MM.1S (cell line): ENCODE data around the gene CCDC85B.
A peak's percentile ranks its signal among the peaks of the same experiment; 100 is the strongest.

Source experiments
- DNase-seq: peaks from one replicate; pipeline ENCODE4 v3.0.0-alpha.2; 2015
- H2AFZ ChIP-seq: fragments of 300-600 bp; sonication (generic); 2 replicates; pipeline ENCODE4 v1.6.0; 2016; ENCODE audit warnings: antibody characterized with exemption, low read length
- H3F3A ChIP-seq: fragments of 300-600 bp; sonication (generic); 2 replicates; pipeline ENCODE4 v1.6.1; 2016; ENCODE audit warnings: mild to moderate bottlenecking, antibody characterized with exemption, low read length, moderate library complexity, mixed read lengths; ENCODE audit not compliant: insufficient read depth
- H3K27ac ChIP-seq: fragments of 300-600 bp; sonication (generic); 2 replicates; pipeline ENCODE4 v1.5.1; 2016; ENCODE audit warnings: mild to moderate bottlenecking, low read length
- H3K27me3 ChIP-seq: fragments of 300-600 bp; sonication (generic); replicated peaks from 2 replicates; pipeline ENCODE4 v1.6.0; 2016; ENCODE audit warnings: low read length; ENCODE audit not compliant: insufficient read depth
- H3K36me3 ChIP-seq: fragments of 300-600 bp; sonication (generic); replicated peaks from 2 replicates; pipeline ENCODE4 v1.6.1; 2016; ENCODE audit warnings: mild to moderate bottlenecking, low read length, mixed read lengths; ENCODE audit not compliant: insufficient read depth
- H3K4me1 ChIP-seq: fragments of 300-600 bp; sonication (generic); 2 replicates; pipeline ENCODE4 v1.6.1; 2016; ENCODE audit warnings: low read length, mixed read lengths
- H3K4me2 ChIP-seq: fragments of 300-600 bp; sonication (generic); 2 replicates; pipeline ENCODE4 v1.6.0; 2016; ENCODE audit warnings: low read depth, low read length
- H3K4me3 ChIP-seq: fragments of 300-600 bp; sonication (generic); 2 replicates; pipeline ENCODE4 v1.5.1; 2016; ENCODE audit warnings: low read length, mixed read lengths
- H3K79me2 ChIP-seq: fragments of 300-600 bp; sonication (generic); 2 replicates; pipeline ENCODE4 v1.6.1; 2016; ENCODE audit warnings: mixed run types, low read length, mixed read lengths
- H3K9ac ChIP-seq: fragments of 300-600 bp; sonication (generic); 2 replicates; pipeline ENCODE4 v1.6.1; 2016; ENCODE audit warnings: low read length, mixed read lengths
- H3K9me2 ChIP-seq: fragments of 300-600 bp; sonication (generic); replicated peaks from 2 replicates; pipeline ENCODE4 v1.6.1; 2016; ENCODE audit warnings: mild to moderate bottlenecking, low read length, mixed read lengths; ENCODE audit not compliant: insufficient read depth
- H3K9me3 ChIP-seq: fragments of 300-600 bp; sonication (generic); replicated peaks from 2 replicates; pipeline ENCODE4 v1.6.1; 2016; ENCODE audit warnings: mild to moderate bottlenecking, low read length, mixed read lengths; ENCODE audit not compliant: insufficient read depth
- H4K20me1 ChIP-seq: fragments of 300-600 bp; sonication (generic); 2 replicates; pipeline ENCODE4 v1.6.1; 2016; ENCODE audit warnings: mild to moderate bottlenecking, low read length, moderate library complexity, mixed read lengths; ENCODE audit not compliant: insufficient read depth
- EZH2 ChIP-seq: fragments of 300-600 bp; sonication (generic); optimal IDR thresholded peaks from 2 replicates; pipeline ENCODE3; 2017; ENCODE audit warnings: low read depth, mild to moderate bottlenecking, antibody characterized with exemption, low read length, mixed read lengths
- EZH2phosphoT487 ChIP-seq: fragments of 300-600 bp; sonication (generic); IDR thresholded peaks from 2 replicates; pipeline ENCODE4 v1.6.1; 2018; ENCODE audit warnings: antibody characterized with exemption, low read length
- TF ChIP-seq, protein P1 (sequence below): fragments of 300-600 bp; sonication (generic); IDR thresholded peaks from 2 replicates; pipeline ENCODE4 v1.5.1; 2016; ENCODE audit warnings: antibody characterized with exemption, low read length, mixed read lengths

The CCDC85B gene

DNA sequence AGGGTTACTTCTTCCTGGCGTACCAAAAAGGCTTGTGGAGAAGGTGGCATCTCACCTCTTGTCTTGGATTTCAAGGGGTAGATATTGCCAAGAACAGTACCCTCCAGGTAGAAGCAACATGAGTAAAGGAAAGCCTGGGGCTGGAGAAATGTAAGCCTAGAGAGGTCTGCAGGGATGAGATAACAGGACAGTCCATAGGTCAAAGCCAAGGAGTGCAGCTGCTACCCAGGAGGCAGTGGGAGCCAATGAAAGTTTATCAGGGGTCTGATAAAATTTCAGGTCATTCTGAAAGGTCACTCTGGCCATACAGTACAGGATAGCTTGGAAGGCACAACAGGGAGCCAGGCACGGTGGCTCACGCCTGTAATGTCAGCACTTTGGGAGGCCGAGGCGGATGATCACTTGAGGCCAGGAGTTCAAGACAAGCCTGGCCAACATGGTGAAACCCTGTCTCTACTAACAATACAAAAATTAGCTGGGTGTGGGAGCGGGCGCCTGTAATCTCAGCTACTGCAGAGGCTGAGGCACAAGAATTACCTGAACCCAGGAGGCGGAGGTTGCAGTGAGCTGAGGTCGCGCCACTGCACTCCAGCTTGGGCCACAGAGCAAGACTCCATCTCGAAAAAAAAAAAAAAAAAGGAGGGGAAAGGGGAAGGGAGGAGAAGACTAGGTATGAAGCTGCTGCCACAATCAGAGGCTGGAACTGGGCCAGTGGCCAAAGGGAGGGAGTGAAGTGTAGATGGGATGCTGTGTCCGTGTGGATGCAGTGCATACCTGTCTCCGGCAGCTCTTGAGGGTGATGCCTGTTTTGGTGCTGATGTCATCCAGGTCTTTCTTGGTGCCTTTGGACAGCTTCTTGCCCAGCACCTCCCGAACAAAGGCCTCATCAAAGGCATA, 3.4 kb upstream of the CCDC85B start:
- peak overlapping the region; percentile 96; the same call in 1 of the 2 replicates for H2AFZ ChIP-seq
- TF ChIP-seq EZH2phosphoT487 (no peak), EZH2 (no peak)
- TF ChIP-seq, protein P1, sequence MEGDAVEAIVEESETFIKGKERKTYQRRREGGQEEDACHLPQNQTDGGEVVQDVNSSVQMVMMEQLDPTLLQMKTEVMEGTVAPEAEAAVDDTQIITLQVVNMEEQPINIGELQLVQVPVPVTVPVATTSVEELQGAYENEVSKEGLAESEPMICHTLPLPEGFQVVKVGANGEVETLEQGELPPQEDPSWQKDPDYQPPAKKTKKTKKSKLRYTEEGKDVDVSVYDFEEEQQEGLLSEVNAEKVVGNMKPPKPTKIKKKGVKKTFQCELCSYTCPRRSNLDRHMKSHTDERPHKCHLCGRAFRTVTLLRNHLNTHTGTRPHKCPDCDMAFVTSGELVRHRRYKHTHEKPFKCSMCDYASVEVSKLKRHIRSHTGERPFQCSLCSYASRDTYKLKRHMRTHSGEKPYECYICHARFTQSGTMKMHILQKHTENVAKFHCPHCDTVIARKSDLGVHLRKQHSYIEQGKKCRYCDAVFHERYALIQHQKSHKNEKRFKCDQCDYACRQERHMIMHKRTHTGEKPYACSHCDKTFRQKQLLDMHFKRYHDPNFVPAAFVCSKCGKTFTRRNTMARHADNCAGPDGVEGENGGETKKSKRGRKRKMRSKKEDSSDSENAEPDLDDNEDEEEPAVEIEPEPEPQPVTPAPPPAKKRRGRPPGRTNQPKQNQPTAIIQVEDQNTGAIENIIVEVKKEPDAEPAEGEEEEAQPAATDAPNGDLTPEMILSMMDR, result no peak
- no peaks in the 10 kb centered on the region for H3K9me3 ChIP-seq
- H3K4me1 ChIP-seq, result peaks cover 32% of the 10 kb centered on the region
- no peaks in the 10 kb centered on the region for H3K27me3 ChIP-seq
- H3K4me3 ChIP-seq, result peak overlapping the region; percentile 98
- peaks cover 41% of the 10 kb centered on the region for H3K79me2 ChIP-seq
- peaks cover 8% of the 10 kb centered on the region for H3K36me3 ChIP-seq
- H3K4me2 ChIP-seq, result peak overlapping the region; percentile 100
- no peaks in the 10 kb centered on the region for H3K9me2 ChIP-seq
- peaks cover 23% of the 10 kb centered on the region for H3F3A ChIP-seq
- DNase-seq, result no peak
- no peaks in the 10 kb centered on the region for H4K20me1 ChIP-seq
- peak overlapping the region; percentile 63; the same call in 1 of the 2 replicates for H3K9ac ChIP-seq
- peak overlapping the region; percentile 27; the same call in 1 of the 2 replicates for H3K27ac ChIP-seq

DNA sequence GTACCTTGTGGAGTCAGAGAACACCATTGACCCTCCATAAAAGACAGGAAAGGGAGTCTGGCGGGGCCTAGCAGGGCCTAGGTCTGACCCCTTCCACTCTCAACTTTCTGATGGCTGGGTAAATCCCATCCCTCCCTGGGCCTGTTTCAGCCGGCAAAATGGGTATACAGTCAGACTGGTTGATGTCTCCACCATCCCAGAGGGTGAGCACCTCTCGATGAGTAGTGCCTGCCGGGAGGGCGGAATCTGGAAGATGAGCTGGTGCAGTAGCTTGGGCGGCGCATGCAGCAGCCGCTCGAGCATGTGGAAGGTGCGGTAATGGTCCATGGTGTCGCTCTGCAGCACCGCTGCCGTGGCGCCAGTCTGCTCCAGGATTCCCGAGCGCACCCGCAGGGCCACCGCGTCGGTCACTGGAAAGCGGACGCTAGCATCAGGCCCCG, 2.7 kb upstream of the CCDC85B start:
- H3K9ac ChIP-seq, result peak overlapping the region; percentile 63; the same call in 1 of the 2 replicates
- H3K9me2 ChIP-seq, result no peaks in the 10 kb centered on the region
- TF ChIP-seq EZH2 (no peak), EZH2phosphoT487 (no peak)
- TF ChIP-seq, protein P1, result no peak
- DNase-seq, result peak; percentile 38
- peaks cover 34% of the 10 kb centered on the region for H3K4me1 ChIP-seq
- H3K4me3 ChIP-seq, result peak overlapping the region; percentile 98
- H3K27me3 ChIP-seq, result no peaks in the 10 kb centered on the region
- H3K27ac ChIP-seq, result peak overlapping the region; percentile 27; the same call in 1 of the 2 replicates
- no peaks in the 10 kb centered on the region for H3K9me3 ChIP-seq
- no peaks in the 10 kb centered on the region for H4K20me1 ChIP-seq
- H3K79me2 ChIP-seq, result peaks cover 41% of the 10 kb centered on the region
- H3K4me2 ChIP-seq, result peak overlapping the region; percentile 100
- peaks cover 8% of the 10 kb centered on the region for H3K36me3 ChIP-seq
- H3F3A ChIP-seq, result peaks cover 23% of the 10 kb centered on the region
- H2AFZ ChIP-seq, result peak overlapping the region; percentile 96

DNA sequence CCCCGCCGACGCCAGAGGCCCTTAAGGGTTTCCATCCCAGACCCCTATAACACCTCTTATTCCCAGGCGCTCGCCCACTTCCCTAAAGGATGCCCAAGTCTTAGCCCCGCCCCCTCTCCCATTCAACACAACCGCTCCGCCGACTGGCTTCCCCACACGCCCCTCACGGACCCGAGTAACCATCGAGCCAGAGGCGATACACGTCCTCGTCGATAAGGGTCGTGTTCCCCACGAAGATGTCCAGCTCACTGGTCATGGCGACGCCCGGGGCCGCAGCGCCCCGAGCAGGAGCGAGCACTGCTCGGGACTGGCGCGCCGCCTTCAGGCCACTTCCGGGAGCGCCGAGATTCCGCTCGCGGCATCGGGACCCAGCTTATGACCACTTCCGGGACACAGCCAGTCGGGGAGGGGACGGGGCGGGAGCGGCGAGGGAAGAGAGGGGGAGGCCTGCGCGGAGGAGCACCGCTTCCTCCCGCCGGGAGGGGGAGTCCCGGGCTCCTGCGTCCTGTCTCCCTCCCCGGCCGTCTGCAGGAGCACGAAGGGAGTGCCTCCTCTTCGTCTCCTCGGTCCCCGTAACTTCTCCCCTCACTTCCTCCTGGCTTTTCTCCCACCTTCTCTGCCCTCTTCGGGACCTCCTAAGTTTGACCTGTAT, 2.2 kb upstream of the CCDC85B start, which contains the start of gene FIBP:
TSS of gene FIBP (minus strand) at position 309 of the 652 bp plus-strand sequence. CDS start at position 256, 53 bp downstream.
- Histone ChIP-seq H3K4me1 (peaks cover 34% of the 10 kb centered on the region), H3K36me3 (peaks cover 8% of the 10 kb centered on the region), H3K4me2 (peak within 1 kb of the TSS; percentile 100), H3F3A (peaks cover 23% of the 10 kb centered on the region), H3K9me3 (no peaks in the 10 kb centered on the region), H3K79me2 (peaks cover 41% of the 10 kb centered on the region), H4K20me1 (no peaks in the 10 kb centered on the region), H3K9ac (peak within 1 kb of the TSS; percentile 77), H3K9me2 (no peaks in the 10 kb centered on the region), H2AFZ (peak within 1 kb of the TSS; percentile 96), H3K27me3 (no peaks in the 10 kb centered on the region), H3K4me3 (peak within 1 kb of the TSS; percentile 98), H3K27ac (peak within 1 kb of the TSS; percentile 69)
- TF ChIP-seq EZH2phosphoT487, result no peak
- TF ChIP-seq, protein P1, result peak; percentile 79
- no peak for TF ChIP-seq EZH2
- peak; percentile 97 for DNase-seq
